Measurements from ENCODE around the gene CIPC.

DNA sequence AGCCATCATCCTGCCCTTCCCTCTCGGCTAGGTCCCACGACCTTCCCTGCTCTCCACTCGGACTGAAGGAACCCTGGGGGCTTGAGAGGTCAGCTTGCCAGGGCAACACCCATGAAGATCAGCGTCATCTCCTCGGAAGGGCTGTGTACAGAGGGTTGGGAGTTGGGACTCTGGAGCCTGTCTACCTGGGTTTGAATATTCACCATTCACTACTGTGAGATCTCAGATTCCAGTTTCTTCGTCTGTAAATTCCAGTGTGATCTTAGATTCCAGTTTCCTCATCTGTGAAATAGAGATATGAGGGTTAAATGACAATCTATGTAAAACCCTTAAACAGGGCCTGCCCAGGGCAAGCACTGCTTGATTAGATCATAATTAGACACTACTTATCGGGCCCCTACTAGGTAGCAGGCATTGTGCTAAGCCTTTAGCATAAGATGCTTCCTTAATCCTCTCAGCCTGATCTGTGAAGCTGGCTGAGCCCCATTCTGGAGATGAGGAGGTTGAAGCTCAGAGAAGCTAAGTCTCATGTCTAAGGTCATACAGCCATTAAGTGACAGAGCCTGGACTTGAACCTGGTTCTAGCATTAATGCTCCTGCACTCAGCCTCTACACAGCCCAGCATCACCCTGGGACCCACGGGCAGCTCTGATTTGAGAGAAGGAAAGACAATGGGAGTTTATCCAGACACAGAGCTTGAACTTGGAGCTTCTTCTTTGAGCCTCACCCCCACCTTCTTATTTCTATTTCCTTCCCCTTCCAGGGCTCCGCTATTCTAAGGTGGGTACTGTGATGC lies 44.1 kb downstream of the CIPC start:
- TF ChIP-seq, protein P1, sequence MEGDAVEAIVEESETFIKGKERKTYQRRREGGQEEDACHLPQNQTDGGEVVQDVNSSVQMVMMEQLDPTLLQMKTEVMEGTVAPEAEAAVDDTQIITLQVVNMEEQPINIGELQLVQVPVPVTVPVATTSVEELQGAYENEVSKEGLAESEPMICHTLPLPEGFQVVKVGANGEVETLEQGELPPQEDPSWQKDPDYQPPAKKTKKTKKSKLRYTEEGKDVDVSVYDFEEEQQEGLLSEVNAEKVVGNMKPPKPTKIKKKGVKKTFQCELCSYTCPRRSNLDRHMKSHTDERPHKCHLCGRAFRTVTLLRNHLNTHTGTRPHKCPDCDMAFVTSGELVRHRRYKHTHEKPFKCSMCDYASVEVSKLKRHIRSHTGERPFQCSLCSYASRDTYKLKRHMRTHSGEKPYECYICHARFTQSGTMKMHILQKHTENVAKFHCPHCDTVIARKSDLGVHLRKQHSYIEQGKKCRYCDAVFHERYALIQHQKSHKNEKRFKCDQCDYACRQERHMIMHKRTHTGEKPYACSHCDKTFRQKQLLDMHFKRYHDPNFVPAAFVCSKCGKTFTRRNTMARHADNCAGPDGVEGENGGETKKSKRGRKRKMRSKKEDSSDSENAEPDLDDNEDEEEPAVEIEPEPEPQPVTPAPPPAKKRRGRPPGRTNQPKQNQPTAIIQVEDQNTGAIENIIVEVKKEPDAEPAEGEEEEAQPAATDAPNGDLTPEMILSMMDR (IDR thresholded peaks at IDR 0.05; ENCODE audit: borderline replicate concordance, extremely low read depth, low read length, poor library complexity, severe bottlenecking): no peak
- no peak for TF ChIP-seq EZH2 (IDR thresholded peaks at IDR 0.05; ENCODE audit: borderline replicate concordance, low read depth, low read length, severe bottlenecking)
